Measurements from ENCODE around the gene ADCK1. TPM values are rescaled to one million over a fixed set of nuclear protein-coding genes. Genes with fewer than 3 reads are reported as not detected.

Gene ADCK1
- total and polyA plus RNA-seq, 2 of the 13 experiments (the other 11 are each of a cell fraction or from before 2014, with no cell fraction given), result 3.9 to 6.3 TPM

DNA sequence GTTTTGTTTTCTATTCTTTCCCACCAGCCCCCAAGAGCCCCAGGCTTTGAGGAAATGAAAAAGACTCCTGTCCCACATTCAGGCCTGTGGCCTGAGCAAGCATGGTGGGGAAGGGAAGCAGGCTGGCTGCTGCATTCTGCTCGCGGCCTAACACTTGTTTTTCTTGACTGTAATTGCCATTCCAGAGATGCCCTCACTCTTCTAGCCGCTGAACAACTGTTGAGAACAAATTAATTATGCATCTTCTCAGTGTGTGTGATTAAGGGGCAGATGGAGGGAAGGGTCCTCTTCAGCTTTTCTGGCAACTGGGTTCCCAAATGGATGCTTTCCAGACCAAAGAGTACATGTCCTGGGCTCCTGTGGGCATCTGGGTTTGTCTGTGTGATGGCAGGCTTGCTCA lies 43.3 kb downstream of the ADCK1 start (continued):
- no peak for TF ChIP-seq ZFP62 (CRISPR knock-in tag; IDR thresholded peaks at IDR 0.05)

DNA sequence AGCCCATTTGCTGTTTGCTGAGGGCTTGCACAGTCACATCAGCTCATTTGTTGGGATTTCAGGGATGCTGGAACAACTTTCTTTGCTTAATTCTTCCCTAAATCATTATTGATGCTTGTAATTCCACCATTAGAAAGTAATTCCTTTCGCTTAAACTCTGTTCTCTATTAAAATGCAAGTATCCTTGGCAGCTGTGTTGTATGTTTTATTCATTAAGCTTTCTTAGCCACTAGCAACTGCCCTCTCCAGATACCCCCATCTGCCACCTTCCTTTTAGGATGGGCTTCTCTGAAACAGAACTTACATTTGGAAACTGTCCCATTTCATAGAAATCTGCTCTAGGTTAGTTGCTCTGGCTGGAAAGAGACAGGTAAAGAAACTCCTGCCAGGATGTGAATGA lies 43.7 kb downstream of the ADCK1 start:
- ChIA-PET POLR2A (no interaction called here), CTCF (ENCODE audit: low intra/inter-chr PET ratio, low total read pairs) (no interaction called here)
- Histone ChIP-seq H3K9me3 (ENCODE audit: low read length) (no peaks in the 10 kb centered on the region), H3K9ac (ENCODE audit: insufficient read depth, low read depth, low read length) (no peak overlapping the region), H3K27ac (ENCODE audit: extremely low read length, insufficient read depth, low read length) (no peak overlapping the region), H3K36me3 (replicated peaks in 1 of 2; ENCODE audit: control insufficient read depth in 1 of 2, insufficient read depth in 2 of 2, low read length in 2 of 2) (no peaks in the 10 kb centered on the region), H3K27me3 (ENCODE audit: control insufficient read depth in 1 of 2, insufficient read depth in 2 of 2, low read length in 2 of 2) (no peaks in the 10 kb centered on the region), H3K4me2 (ENCODE audit: low read depth, low read length) (no peak overlapping the region), H4K20me1 (ENCODE audit: insufficient read depth, low read length) (no peaks in the 10 kb centered on the region), H2AFZ (ENCODE audit: low read length) (no peak overlapping the region), H3K4me1 (ENCODE audit: insufficient read depth, low read length) (no peaks in the 10 kb centered on the region), H3K4me3 (replicated peaks in 1 of 3; ENCODE audit: insufficient read depth in 1 of 3, low read depth in 2 of 3, low read length in 3 of 3) (no peak overlapping the region), H3K79me2 (ENCODE audit: insufficient read depth, low read length) (no peaks in the 10 kb centered on the region)
- TF ChIP-seq, protein P1, sequence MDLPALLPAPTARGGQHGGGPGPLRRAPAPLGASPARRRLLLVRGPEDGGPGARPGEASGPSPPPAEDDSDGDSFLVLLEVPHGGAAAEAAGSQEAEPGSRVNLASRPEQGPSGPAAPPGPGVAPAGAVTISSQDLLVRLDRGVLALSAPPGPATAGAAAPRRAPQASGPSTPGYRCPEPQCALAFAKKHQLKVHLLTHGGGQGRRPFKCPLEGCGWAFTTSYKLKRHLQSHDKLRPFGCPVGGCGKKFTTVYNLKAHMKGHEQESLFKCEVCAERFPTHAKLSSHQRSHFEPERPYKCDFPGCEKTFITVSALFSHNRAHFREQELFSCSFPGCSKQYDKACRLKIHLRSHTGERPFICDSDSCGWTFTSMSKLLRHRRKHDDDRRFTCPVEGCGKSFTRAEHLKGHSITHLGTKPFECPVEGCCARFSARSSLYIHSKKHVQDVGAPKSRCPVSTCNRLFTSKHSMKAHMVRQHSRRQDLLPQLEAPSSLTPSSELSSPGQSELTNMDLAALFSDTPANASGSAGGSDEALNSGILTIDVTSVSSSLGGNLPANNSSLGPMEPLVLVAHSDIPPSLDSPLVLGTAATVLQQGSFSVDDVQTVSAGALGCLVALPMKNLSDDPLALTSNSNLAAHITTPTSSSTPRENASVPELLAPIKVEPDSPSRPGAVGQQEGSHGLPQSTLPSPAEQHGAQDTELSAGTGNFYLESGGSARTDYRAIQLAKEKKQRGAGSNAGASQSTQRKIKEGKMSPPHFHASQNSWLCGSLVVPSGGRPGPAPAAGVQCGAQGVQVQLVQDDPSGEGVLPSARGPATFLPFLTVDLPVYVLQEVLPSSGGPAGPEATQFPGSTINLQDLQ (CRISPR knock-in tag; IDR thresholded peaks at IDR 0.05), result no peak
- TF ChIP-seq, protein P2, sequence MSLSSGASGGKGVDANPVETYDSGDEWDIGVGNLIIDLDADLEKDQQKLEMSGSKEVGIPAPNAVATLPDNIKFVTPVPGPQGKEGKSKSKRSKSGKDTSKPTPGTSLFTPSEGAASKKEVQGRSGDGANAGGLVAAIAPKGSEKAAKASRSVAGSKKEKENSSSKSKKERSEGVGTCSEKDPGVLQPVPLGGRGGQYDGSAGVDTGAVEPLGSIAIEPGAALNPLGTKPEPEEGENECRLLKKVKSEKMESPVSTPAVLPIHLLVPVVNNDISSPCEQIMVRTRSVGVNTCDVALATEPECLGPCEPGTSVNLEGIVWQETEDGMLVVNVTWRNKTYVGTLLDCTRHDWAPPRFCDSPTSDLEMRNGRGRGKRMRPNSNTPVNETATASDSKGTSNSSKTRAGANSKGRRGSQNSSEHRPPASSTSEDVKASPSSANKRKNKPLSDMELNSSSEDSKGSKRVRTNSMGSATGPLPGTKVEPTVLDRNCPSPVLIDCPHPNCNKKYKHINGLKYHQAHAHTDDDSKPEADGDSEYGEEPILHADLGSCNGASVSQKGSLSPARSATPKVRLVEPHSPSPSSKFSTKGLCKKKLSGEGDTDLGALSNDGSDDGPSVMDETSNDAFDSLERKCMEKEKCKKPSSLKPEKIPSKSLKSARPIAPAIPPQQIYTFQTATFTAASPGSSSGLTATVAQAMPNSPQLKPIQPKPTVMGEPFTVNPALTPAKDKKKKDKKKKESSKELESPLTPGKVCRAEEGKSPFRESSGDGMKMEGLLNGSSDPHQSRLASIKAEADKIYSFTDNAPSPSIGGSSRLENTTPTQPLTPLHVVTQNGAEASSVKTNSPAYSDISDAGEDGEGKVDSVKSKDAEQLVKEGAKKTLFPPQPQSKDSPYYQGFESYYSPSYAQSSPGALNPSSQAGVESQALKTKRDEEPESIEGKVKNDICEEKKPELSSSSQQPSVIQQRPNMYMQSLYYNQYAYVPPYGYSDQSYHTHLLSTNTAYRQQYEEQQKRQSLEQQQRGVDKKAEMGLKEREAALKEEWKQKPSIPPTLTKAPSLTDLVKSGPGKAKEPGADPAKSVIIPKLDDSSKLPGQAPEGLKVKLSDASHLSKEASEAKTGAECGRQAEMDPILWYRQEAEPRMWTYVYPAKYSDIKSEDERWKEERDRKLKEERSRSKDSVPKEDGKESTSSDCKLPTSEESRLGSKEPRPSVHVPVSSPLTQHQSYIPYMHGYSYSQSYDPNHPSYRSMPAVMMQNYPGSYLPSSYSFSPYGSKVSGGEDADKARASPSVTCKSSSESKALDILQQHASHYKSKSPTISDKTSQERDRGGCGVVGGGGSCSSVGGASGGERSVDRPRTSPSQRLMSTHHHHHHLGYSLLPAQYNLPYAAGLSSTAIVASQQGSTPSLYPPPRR (CRISPR knock-in tag; IDR thresholded peaks at IDR 0.05; ENCODE audit: borderline replicate concordance), result no peak
- TF ChIP-seq PHF21A (CRISPR knock-in tag; IDR thresholded peaks at IDR 0.05), result no peak
- TF ChIP-seq SRF (IDR thresholded peaks at IDR 0.05; ENCODE audit: low read depth, low read length), result no peak
- TF ChIP-seq ZNF292 (CRISPR knock-in tag; IDR thresholded peaks at IDR 0.05; ENCODE audit: borderline replicate concordance, low read depth), result no peak
- TF ChIP-seq NBN (conservative IDR thresholded peaks at IDR 0.05), result no peak
- no peak for TF ChIP-seq NCOA1 (CRISPR knock-in tag; IDR thresholded peaks at IDR 0.05)
- intact Hi-C loops (cut with micrococcal nuclease; ENCODE audit: unreplicated experiment) (no loop called here), in situ Hi-C loops (cut with HindIII; ENCODE audit: extremely low pct_ligation_motif_present, low pct_unique_long_range_greater_than_20kb) (no loop called here)
- 86% methylated on average over 1 of the region's 1 CpG for WGBS (ENCODE audit: low lambda C conversion rate)
- ATAC-seq (no peak), FAIRE-seq (no peak), DNase-seq (ENCODE audit: low spot score) (no peak)
- no TSS peak for BruUV-seq (replicated peaks)

Data from HepG2 (cell line).